ENCODE results near the gene FAM47C.

GRCh38 chrX:36963069-36963808, 44.9 kb upstream of the FAM47C start:
- no peak for TF ChIP-seq CTCF (IDR thresholded peaks at IDR 0.05; ENCODE audit: low read depth, low read length)
- no peak for TF ChIP-seq EZH2phosphoT487 (IDR thresholded peaks at IDR 0.05; ENCODE audit: low read depth)

Data from OCI-LY3 (cell line).